Psoas muscle (tissue), 8 donors: ENCODE results near the gene FTO. TPM values are rescaled to one million over a fixed set of nuclear protein-coding genes. Genes with fewer than 3 reads are reported as not detected.

Experiments used
- ATAC-seq, 4 donors: fragments of 200-7000 bp; cut with Tn5 transposase; one replicate each; pipeline ENCODE4 v1.9.1; 2020; ENCODE audit warnings: moderate library complexity in 3 of 4, mild to moderate bottlenecking in 2 of 4
- DNase-seq, 2 donors: peaks; one replicate each; pipeline ENCODE4 v3.0.0-alpha.2; 2020
- H3K27ac ChIP-seq: fragments of 200-600 bp; one replicate; pipeline ENCODE4 v1.8.0; 2022
- H3K27me3 ChIP-seq, 3 donors: fragments of 200-600 bp in 1 of 3; one replicate each; pipeline versions ENCODE4 v1.6.1 to v1.8.0; 2013 to 2022; ENCODE audit warnings: low read length in 2 of 3, mild to moderate bottlenecking in 2 of 3, moderate library complexity in 1 of 3; ENCODE audit not compliant: insufficient read depth in 3 of 3
- H3K36me3 ChIP-seq, 2 donors: fragments of 200-600 bp in 1 of 2; one replicate each; pipeline versions ENCODE4 v1.6.1 to v1.8.0; 2013 to 2022; ENCODE audit warnings: low read depth in 1 of 2, mild to moderate bottlenecking in 1 of 2, moderate library complexity in 1 of 2; ENCODE audit not compliant: insufficient read depth in 1 of 2
- H3K4me1 ChIP-seq: fragments of 200-600 bp; one replicate; pipeline ENCODE4 v1.8.0; 2022
- H3K4me3 ChIP-seq: fragments of 200-600 bp; one replicate; pipeline ENCODE4 v1.8.0; 2022; ENCODE audit warnings: mild to moderate bottlenecking
- H3K9me3 ChIP-seq: fragments of 200-600 bp; one replicate; pipeline ENCODE4 v1.8.0; 2022
- CTCF ChIP-seq: fragments of 200-600 bp; IDR thresholded peaks from one replicate; pipeline ENCODE4 v1.8.0; 2022; ENCODE audit warnings: antibody characterized with exemption
- WGBS, 3 donors: extraction: QIAGEN DNeasy Blood & Tissue Kit; methylation state at CpG; one replicate each; pipeline versions ENCODE4 v1.1.6 to v1.1.7; 2013; 5-methylcytosine and 5-hydroxymethylcytosine counted together
- intact Hi-C, 2 donors: fragments of 100-400 bp; cut with DNase I; formaldehyde crosslinking; loops; one replicate each; pipeline versions ENCODE4 v1.11.0 to v1.14.2; 2022
- polyA plus RNA-seq, 3 donors: library from polyadenylated mRNA; stranded (reverse); fragments of 200-250 nt; gene quantifications; one replicate each; pipeline ENCODE4 v1.2.3, GENCODE V29; 2013
- total RNA-seq, 4 donors: library from RNA; stranded (reverse); fragmentation: NEBNext Ultra II Directional in 2 of 4; extraction: Animal tissue kit (Norgen Biotek cat#: 25700) in 2 of 4; gene quantifications; one replicate each; pipeline versions ENCODE4 v1.2.1 to v1.2.4, GENCODE V29; 2021 to 2023
- donor health status: healthy with polysubstance abuse.
- donor health status: DM: no; HTN: no; CAD: no; lungs with moderate emphysema.
- donor health status: Bipolar disorder and iron deficiency.
- donor health status: healthy.
- donor health status: DM: yes; HTN: yes; CAD: no.
- donor health status: DM: no; HTN: no; CAD: no.
- donor health status: DM: no; HTN: no; CAD: no.
- donor health status: DM: yes; HTN: yes; CAD: no.

The FTO gene
- total and polyA plus RNA-seq, 7 donors = 14.2 to 67.6 (median 47.4) TPM

- 93 to 95% (median 94%) methylated on average over 12 of the region's 12 CpGs for WGBS, 3 donors
- H3K4me1 ChIP-seq = no peaks in the 10 kb centered on the region
- no peak for ATAC-seq
- no peak for DNase-seq
- H3K4me3 ChIP-seq = no peak overlapping the region
- no peaks in the 10 kb centered on the region for H3K9me3 ChIP-seq
- no peak overlapping the region for H3K27ac ChIP-seq
- no peak for TF ChIP-seq CTCF
- H3K36me3 ChIP-seq = no peaks in the 10 kb centered on the region
- intact Hi-C loops = no loop called here
- H3K27me3 ChIP-seq = no peaks in the 10 kb centered on the region
These were observed 449.4 kb downstream of the FTO start for GRCh38 chr16:54153240-54153934.

GRCh38 chr16:54156349-54156748, 452.4 kb downstream of the FTO start:
- no peak overlapping the region for H3K4me3 ChIP-seq
- no peak overlapping the region for H3K27ac ChIP-seq
- H3K4me1 ChIP-seq = no peaks in the 10 kb centered on the region
- intact Hi-C loops = no loop called here
- no peaks in the 10 kb centered on the region for H3K36me3 ChIP-seq
- no peaks in the 10 kb centered on the region for H3K27me3 ChIP-seq
- ATAC-seq (no peak), DNase-seq (no peak)
- TF ChIP-seq CTCF = no peak
- WGBS, 3 donors = 93 to 100% (median 95%) methylated on average over 1 of the region's 1 CpG
- no peaks in the 10 kb centered on the region for H3K9me3 ChIP-seq

- H3K9me3 ChIP-seq = no peaks in the 10 kb centered on the region
- H3K4me1 ChIP-seq = no peaks in the 10 kb centered on the region
- TF ChIP-seq CTCF = no peak
- no peak overlapping the region for H3K27ac ChIP-seq
- H3K36me3 ChIP-seq = no peaks in the 10 kb centered on the region
- 86 to 93% (median 88%) methylated on average over 4 of the region's 4 CpGs for whole genome bisulfite sequencing, 3 donors
- no peaks in the 10 kb centered on the region for H3K27me3 ChIP-seq
- DNase-seq (no peak), ATAC-seq (no peak)
- intact Hi-C loops = no loop called here
- no peak overlapping the region for H3K4me3 ChIP-seq
These were observed 455.0 kb downstream of the FTO start for GRCh38 chr16:54158986-54159385.

DNA sequence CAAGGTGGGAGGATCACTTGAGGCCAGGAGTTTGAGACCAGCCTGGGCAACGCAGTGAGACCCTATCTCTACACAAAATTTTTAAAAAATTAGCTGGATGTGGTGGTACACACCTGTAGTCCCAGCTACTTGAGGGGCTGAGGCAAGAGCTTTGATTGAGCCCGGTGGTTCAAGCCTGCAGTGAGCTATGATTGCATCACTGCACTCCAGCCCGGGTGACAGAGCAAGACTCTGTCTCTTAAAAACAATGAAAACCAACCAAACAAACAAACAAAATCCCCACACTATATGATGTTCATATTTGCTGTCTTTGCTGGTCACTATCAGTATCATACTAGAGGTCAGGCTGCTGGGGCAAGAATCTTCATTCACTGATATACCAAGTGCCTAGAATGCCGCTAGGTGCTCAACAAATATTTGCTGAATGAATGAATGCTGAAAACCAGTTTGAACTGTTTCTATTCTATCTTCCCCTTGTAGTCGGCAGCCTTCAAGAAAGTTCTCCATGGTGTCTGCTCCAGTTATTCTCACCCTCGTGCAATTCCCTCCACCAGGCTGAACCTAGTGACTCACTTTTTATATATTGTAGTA, 455.6 kb downstream of the FTO start:
- Histone ChIP-seq H3K4me3 (no peak overlapping the region), H3K36me3 (no peaks in the 10 kb centered on the region), H3K4me1 (no peaks in the 10 kb centered on the region), H3K9me3 (no peaks in the 10 kb centered on the region), H3K27ac (no peak overlapping the region), H3K27me3 (no peaks in the 10 kb centered on the region)
- WGBS, 3 donors = 73 to 81% (median 80%) methylated on average over 6 of the region's 6 CpGs
- TF ChIP-seq CTCF = no peak
- ATAC-seq = no peak
- DNase-seq = no peak
- intact Hi-C loops = no loop called here
